ENCODE measurements around the gene LHB. TPM values are rescaled to one million over a fixed set of nuclear protein-coding genes. Genes with fewer than 3 reads are reported as not detected.
"Not testable (repeated sequence)": the region's sequence is repeated elsewhere in the genome, so short reads cannot be mapped to it uniquely, and the experiment has no call there.

The LHB gene
- total and polyA plus RNA-seq, 3 donors from 2014 or later: 4.4 to 13.9 (median 5.5) TPM

- no peak for TF ChIP-seq POLR2A (IDR thresholded peaks at IDR 0.05)
- TF ChIP-seq CTCF (IDR thresholded peaks at IDR 0.05): no peak
- intact Hi-C loops (cut with DNase I; ENCODE audit: low total_unique reads): no loop called here
- Histone ChIP-seq H3K9me3 (no peaks in the 10 kb centered on the region), H3K4me1 (peaks cover 22% of the 10 kb centered on the region), H3K27me3 (no peaks in the 10 kb centered on the region), H3K27ac (no peak overlapping the region), H3K4me3 (no peak overlapping the region), H3K36me3 (ENCODE audit: low read depth, missing control alignments) (no peaks in the 10 kb centered on the region)
- 86 to 92% methylated on average over 13 to 25 of the region's 25 CpGs for WGBS, 2 donors
- no peak for DNase-seq
These were observed 44.6 kb upstream of the LHB start for GRCh38 chr19:49061445-49061844.

- DNase-seq: no peak
- Histone ChIP-seq H3K9me3 (no peaks in the 10 kb centered on the region), H3K4me3 (no peak overlapping the region), H3K4me1 (peaks cover 26% of the 10 kb centered on the region), H3K27me3 (no peaks in the 10 kb centered on the region), H3K27ac (no peak overlapping the region), H3K36me3 (ENCODE audit: low read depth, missing control alignments) (no peaks in the 10 kb centered on the region)
- intact Hi-C loops (cut with DNase I; ENCODE audit: low total_unique reads): no loop called here
- 85% methylated on average over 2 of the region's 2 CpGs; no CpG with 5 or more reads in 1 of the 2 donors for WGBS, 2 donors
- TF ChIP-seq CTCF (IDR thresholded peaks at IDR 0.05): no peak
- no peak for TF ChIP-seq POLR2A (IDR thresholded peaks at IDR 0.05)
These were observed 44.1 kb upstream of the LHB start for GRCh38 chr19:49061000-49061399.

GRCh38 chr19:49059053-49059452 is 42.2 kb upstream of the LHB start:
- DNase-seq: no peak
- no peak overlapping the region for H3K27ac ChIP-seq
- no peak for TF ChIP-seq CTCF (IDR thresholded peaks at IDR 0.05)
- TF ChIP-seq POLR2A (IDR thresholded peaks at IDR 0.05): no peak
- WGBS, 2 donors: 67 to 83% methylated on average over 9 of the region's 9 CpGs
- peaks cover 14% of the 10 kb centered on the region for H3K4me1 ChIP-seq
- no peaks in the 10 kb centered on the region for H3K27me3 ChIP-seq
- intact Hi-C loops (cut with DNase I; ENCODE audit: low total_unique reads): no loop called here
- H3K9me3 ChIP-seq: no peaks in the 10 kb centered on the region
- no peaks in the 10 kb centered on the region for H3K36me3 ChIP-seq (ENCODE audit: low read depth, missing control alignments)
- no peak overlapping the region for H3K4me3 ChIP-seq

- H3K4me3 ChIP-seq: no peak overlapping the region
- DNase-seq: no peak
- H3K27me3 ChIP-seq: no peaks in the 10 kb centered on the region
- no peak overlapping the region for H3K27ac ChIP-seq
- no peaks in the 10 kb centered on the region for H3K9me3 ChIP-seq
- no peaks in the 10 kb centered on the region for H3K36me3 ChIP-seq (ENCODE audit: low read depth, missing control alignments)
- H3K4me1 ChIP-seq: peaks cover 14% of the 10 kb centered on the region
- intact Hi-C loops (cut with DNase I; ENCODE audit: low total_unique reads): no loop called here
- WGBS, 2 donors: 30 to 53% methylated on average over 10 of the region's 10 CpGs
- no peak for TF ChIP-seq CTCF (IDR thresholded peaks at IDR 0.05)
- no peak for TF ChIP-seq POLR2A (IDR thresholded peaks at IDR 0.05)
These were observed 41.7 kb upstream of the LHB start for GRCh38 chr19:49058562-49058961.

- 5 to 8% methylated on average over 23 to 38 of the region's 38 CpGs for WGBS, 2 donors
- Histone ChIP-seq H3K4me1 (peaks cover 14% of the 10 kb centered on the region), H3K9me3 (no peaks in the 10 kb centered on the region), H3K27ac (no peak within 1 kb of the TSS), H3K27me3 (no peaks in the 10 kb centered on the region), H3K4me3 (peak within 1 kb of the TSS; percentile 49 to 61), H3K36me3 (ENCODE audit: low read depth, missing control alignments) (no peaks in the 10 kb centered on the region)
- DNase-seq: peak; percentile 70
- intact Hi-C loops (cut with DNase I; ENCODE audit: low total_unique reads): no loop called here
- TF ChIP-seq CTCF (IDR thresholded peaks at IDR 0.05): no peak
- no peak for TF ChIP-seq POLR2A (IDR thresholded peaks at IDR 0.05)
These were observed 40.8 kb upstream of the LHB start, which contains the start of gene CGB7 for GRCh38 chr19:49057636-49058234. CGB7 (minus strand) TSS chr19:49057749; CDS start chr19:49055375, 2,374 bp downstream.

GRCh38 chr19:49056902-49057596 is 40.2 kb upstream of the LHB start:
- WGBS, 2 donors: 4% methylated on average over 9 to 34 of the region's 34 CpGs
- DNase-seq; H3K27me3 ChIP-seq; H3K9me3 ChIP-seq; H3K27ac ChIP-seq; intact Hi-C loops (cut with DNase I; ENCODE audit: low total_unique reads); H3K36me3 ChIP-seq (ENCODE audit: low read depth, missing control alignments): not testable (repeated sequence)
- peaks cover 14% of the 10 kb centered on the region for H3K4me1 ChIP-seq
- H3K4me3 ChIP-seq: peak overlapping the region; percentile 49 to 61

Data from testis (tissue), 3 donors.